Measurements from ENCODE around the gene MARS2. TPM values are rescaled to one million over a fixed set of nuclear protein-coding genes. Genes with fewer than 3 reads are reported as not detected.
"Not testable (repeated sequence)": the region's sequence is repeated elsewhere in the genome, so short reads cannot be mapped to it uniquely, and the experiment has no call there.

Gene MARS2
- total and polyA plus RNA-seq, 2 donors (not counting 1 experiment from before 2014, with no cell fraction given) = 5.1 to 10.5 TPM

DNA sequence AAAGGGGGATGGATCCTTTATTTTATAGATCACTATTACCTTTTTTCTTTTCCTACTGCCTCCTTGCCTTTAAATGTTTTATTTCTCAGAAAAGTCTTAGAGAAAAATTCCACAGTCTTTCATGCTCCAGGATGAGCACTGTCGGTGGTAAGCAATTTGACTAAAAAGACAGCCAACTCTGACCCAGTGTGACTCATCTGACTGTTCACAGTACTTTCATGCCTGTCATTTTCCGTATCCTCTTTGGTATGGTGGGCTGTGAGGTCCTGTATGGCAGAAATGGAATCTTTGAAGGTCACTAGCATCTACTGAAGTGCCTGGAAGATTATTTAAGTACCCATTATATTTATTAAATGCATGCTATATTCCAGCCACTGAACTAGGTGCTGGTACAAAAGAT, 27.7 kb upstream of the MARS2 start:
- Histone ChIP-seq H3K27me3 (replicated peaks in 1 of 4; ENCODE audit: control extremely low read depth in 1 of 4, control insufficient read depth in 3 of 4, insufficient read depth in 4 of 4, low read length in 3 of 4) (peaks cover 0 to 6% (median 3%) of the 10 kb centered on the region in 4 experiments), H3K9ac (ENCODE audit: low read length) (no peak overlapping the region), H3K4me3 (ENCODE audit: control extremely low read depth in 1 of 5, extremely low read depth in 1 of 5, insufficient read depth in 1 of 5, low read depth in 2 of 5, low read length in 4 of 5) (no peak overlapping the region), H2AFZ (ENCODE audit: insufficient read depth, low read depth, low read length, poor library complexity, severe bottlenecking) (no peak overlapping the region), H4K20me1 (ENCODE audit: control insufficient read depth, insufficient read depth, low read length, poor library complexity, severe bottlenecking) (no peaks in the 10 kb centered on the region), H3K9me3 (ENCODE audit: control extremely low read depth in 1 of 3, control insufficient read depth in 2 of 3, insufficient read depth in 1 of 3, low read length in 2 of 3) (no peaks in the 10 kb centered on the region), H3K4me2 (replicated peaks; ENCODE audit: low read depth, low read length, poor library complexity, severe bottlenecking) (no peak overlapping the region), H3K36me3 (replicated peaks in 1 of 2; ENCODE audit: control extremely low read depth in 1 of 2, control insufficient read depth in 1 of 2, extremely low read depth in 1 of 2, insufficient read depth in 2 of 2, low read length in 1 of 2) (no peaks in the 10 kb centered on the region), H3K27ac (ENCODE audit: low read length in 2 of 2) (no peak overlapping the region), H3K4me1 (ENCODE audit: control insufficient read depth in 2 of 2, insufficient read depth in 2 of 2, low read length in 2 of 2) (no peaks in the 10 kb centered on the region), H3K79me2 (ENCODE audit: control insufficient read depth, insufficient read depth, low read length) (no peaks in the 10 kb centered on the region)
- no peaks in the 10 kb centered on the region for H3K4me1 Mint-ChIP-seq
- H3K27me3 Mint-ChIP-seq = peaks cover 16% of the 10 kb centered on the region
- no peak overlapping the region for H3K4me3 Mint-ChIP-seq
- no peak for TF ChIP-seq EZH2 (IDR thresholded peaks at IDR 0.05; ENCODE audit: borderline replicate concordance, insufficient read depth, low read depth, low read length, poor library complexity, severe bottlenecking)
- TF ChIP-seq, protein P1, sequence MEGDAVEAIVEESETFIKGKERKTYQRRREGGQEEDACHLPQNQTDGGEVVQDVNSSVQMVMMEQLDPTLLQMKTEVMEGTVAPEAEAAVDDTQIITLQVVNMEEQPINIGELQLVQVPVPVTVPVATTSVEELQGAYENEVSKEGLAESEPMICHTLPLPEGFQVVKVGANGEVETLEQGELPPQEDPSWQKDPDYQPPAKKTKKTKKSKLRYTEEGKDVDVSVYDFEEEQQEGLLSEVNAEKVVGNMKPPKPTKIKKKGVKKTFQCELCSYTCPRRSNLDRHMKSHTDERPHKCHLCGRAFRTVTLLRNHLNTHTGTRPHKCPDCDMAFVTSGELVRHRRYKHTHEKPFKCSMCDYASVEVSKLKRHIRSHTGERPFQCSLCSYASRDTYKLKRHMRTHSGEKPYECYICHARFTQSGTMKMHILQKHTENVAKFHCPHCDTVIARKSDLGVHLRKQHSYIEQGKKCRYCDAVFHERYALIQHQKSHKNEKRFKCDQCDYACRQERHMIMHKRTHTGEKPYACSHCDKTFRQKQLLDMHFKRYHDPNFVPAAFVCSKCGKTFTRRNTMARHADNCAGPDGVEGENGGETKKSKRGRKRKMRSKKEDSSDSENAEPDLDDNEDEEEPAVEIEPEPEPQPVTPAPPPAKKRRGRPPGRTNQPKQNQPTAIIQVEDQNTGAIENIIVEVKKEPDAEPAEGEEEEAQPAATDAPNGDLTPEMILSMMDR (IDR thresholded peaks at IDR 0.05) = no peak
- H3K27ac Mint-ChIP-seq = no peak overlapping the region
- intact Hi-C loops (cut with micrococcal nuclease) = no loop called here
- ATAC-seq (ENCODE audit: low read depth) (no peak), DNase-seq (no peak)
- H3K9me3 Mint-ChIP-seq (ENCODE audit: insufficient read depth) = no peaks in the 10 kb centered on the region
- ChIA-PET CTCF (no interaction called here), POLR2A (no interaction called here)
- WGBS (ENCODE audit: insufficient coverage) = 80% methylated on average over 1 of the region's 2 CpGs

DNA sequence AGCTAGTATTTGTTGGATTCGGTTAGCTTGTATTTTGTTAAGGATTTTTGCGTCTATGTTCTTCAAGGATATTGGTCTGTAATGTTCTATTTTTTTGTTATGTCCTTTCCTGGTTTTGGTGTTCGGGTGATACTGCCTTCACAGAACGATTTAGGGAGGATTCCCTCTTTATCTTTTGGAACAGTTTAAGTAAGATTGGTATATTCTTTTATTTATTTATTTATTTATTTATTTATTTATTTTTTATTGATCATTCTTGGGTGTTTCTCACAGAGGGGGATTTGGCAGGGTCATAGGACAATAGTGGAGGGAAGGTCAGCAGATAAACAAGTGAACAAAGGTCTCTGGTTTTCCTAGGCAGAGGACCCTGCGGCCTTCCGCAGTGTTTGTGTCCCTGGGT, 10.0 kb upstream of the MARS2 start:
- H4K20me1 ChIP-seq (ENCODE audit: control insufficient read depth, insufficient read depth, low read length, poor library complexity, severe bottlenecking); CTCF ChIA-PET; H3K27ac Mint-ChIP-seq; H2AFZ ChIP-seq (ENCODE audit: insufficient read depth, low read depth, low read length, poor library complexity, severe bottlenecking); DNase-seq; H3K9me3 Mint-ChIP-seq (ENCODE audit: insufficient read depth); H3K9me3 ChIP-seq (ENCODE audit: control extremely low read depth in 1 of 3, control insufficient read depth in 2 of 3, insufficient read depth in 1 of 3, low read length in 2 of 3); POLR2A ChIA-PET; ATAC-seq (ENCODE audit: low read depth); H3K36me3 ChIP-seq (replicated peaks in 1 of 2; ENCODE audit: control extremely low read depth in 1 of 2, control insufficient read depth in 1 of 2, extremely low read depth in 1 of 2, insufficient read depth in 2 of 2, low read length in 1 of 2); H3K4me1 Mint-ChIP-seq; H3K4me3 ChIP-seq (ENCODE audit: control extremely low read depth in 1 of 5, extremely low read depth in 1 of 5, insufficient read depth in 1 of 5, low read depth in 2 of 5, low read length in 4 of 5); H3K79me2 ChIP-seq (ENCODE audit: control insufficient read depth, insufficient read depth, low read length); H3K27ac ChIP-seq (ENCODE audit: low read length in 2 of 2); H3K27me3 ChIP-seq (replicated peaks in 1 of 4; ENCODE audit: control extremely low read depth in 1 of 4, control insufficient read depth in 3 of 4, insufficient read depth in 4 of 4, low read length in 3 of 4); H3K4me3 Mint-ChIP-seq; H3K4me2 ChIP-seq (replicated peaks; ENCODE audit: low read depth, low read length, poor library complexity, severe bottlenecking); intact Hi-C loops (cut with micrococcal nuclease); H3K9ac ChIP-seq (ENCODE audit: low read length); H3K4me1 ChIP-seq (ENCODE audit: control insufficient read depth in 2 of 2, insufficient read depth in 2 of 2, low read length in 2 of 2): not testable (repeated sequence)
- 100% methylated on average over 1 of the region's 6 CpGs for WGBS (ENCODE audit: insufficient coverage)
- H3K27me3 Mint-ChIP-seq = peaks cover 16% of the 10 kb centered on the region

DNA sequence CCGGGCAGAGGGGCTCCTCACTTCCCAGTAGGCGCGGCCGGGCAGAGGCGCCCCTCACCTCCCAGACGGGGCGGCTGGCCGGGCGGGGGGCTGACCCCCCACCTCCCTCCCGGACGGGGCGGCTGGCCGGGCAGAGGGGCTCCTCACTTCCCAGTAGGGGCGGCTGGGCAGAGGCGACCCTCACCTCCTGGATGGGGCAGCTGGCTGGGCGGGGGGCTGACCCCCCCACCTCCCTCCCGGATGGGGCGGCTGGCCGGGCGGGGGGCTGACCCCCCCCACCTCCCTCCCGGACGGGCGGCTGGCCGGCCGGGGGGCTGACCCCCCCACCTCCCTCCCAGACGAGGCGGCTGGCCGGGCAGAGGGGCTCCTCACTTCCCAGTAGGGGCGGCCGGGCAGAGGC, 9.2 kb upstream of the MARS2 start:
- DNase-seq; H3K9ac ChIP-seq (ENCODE audit: low read length); H3K4me1 ChIP-seq (ENCODE audit: control insufficient read depth in 2 of 2, insufficient read depth in 2 of 2, low read length in 2 of 2); intact Hi-C loops (cut with micrococcal nuclease); CTCF ChIA-PET; H3K79me2 ChIP-seq (ENCODE audit: control insufficient read depth, insufficient read depth, low read length); H4K20me1 ChIP-seq (ENCODE audit: control insufficient read depth, insufficient read depth, low read length, poor library complexity, severe bottlenecking); POLR2A ChIA-PET; ATAC-seq (ENCODE audit: low read depth); H3K4me1 Mint-ChIP-seq; H3K27ac ChIP-seq (ENCODE audit: low read length in 2 of 2); H3K27ac Mint-ChIP-seq; H3K9me3 Mint-ChIP-seq (ENCODE audit: insufficient read depth); H3K4me2 ChIP-seq (replicated peaks; ENCODE audit: low read depth, low read length, poor library complexity, severe bottlenecking); H3K9me3 ChIP-seq (ENCODE audit: control extremely low read depth in 1 of 3, control insufficient read depth in 2 of 3, insufficient read depth in 1 of 3, low read length in 2 of 3); H3K4me3 ChIP-seq (ENCODE audit: control extremely low read depth in 1 of 5, extremely low read depth in 1 of 5, insufficient read depth in 1 of 5, low read depth in 2 of 5, low read length in 4 of 5); H3K36me3 ChIP-seq (replicated peaks in 1 of 2; ENCODE audit: control extremely low read depth in 1 of 2, control insufficient read depth in 1 of 2, extremely low read depth in 1 of 2, insufficient read depth in 2 of 2, low read length in 1 of 2); H2AFZ ChIP-seq (ENCODE audit: insufficient read depth, low read depth, low read length, poor library complexity, severe bottlenecking); H3K4me3 Mint-ChIP-seq; H3K27me3 ChIP-seq (replicated peaks in 1 of 4; ENCODE audit: control extremely low read depth in 1 of 4, control insufficient read depth in 3 of 4, insufficient read depth in 4 of 4, low read length in 3 of 4): not testable (repeated sequence)
- no CpG with 5 or more reads among the region's 30 CpGs for WGBS (ENCODE audit: insufficient coverage)
- H3K27me3 Mint-ChIP-seq = peaks cover 22% of the 10 kb centered on the region
